Astrocyte (in vitro differentiated cells and primary cell): Measurements from ENCODE around the gene CRISPLD2. TPM values are rescaled to one million over a fixed set of nuclear protein-coding genes. Genes with fewer than 3 reads are reported as not detected.

ENCODE experiments used
- DNase-seq: peaks from one replicate; pipeline ENCODE4 v3.0.0-alpha.2; 2010; ENCODE audit warnings: low read depth
- FAIRE-seq: peaks from 2 replicates; lab custom pipeline; 2011; peaks lifted over from hg19 to GRCh38; lab: Jason Lieb, UNC
- H2AFZ ChIP-seq: 2 replicates; pipeline ENCODE4 v1.6.0; 2012; ENCODE audit warnings: low read depth, low read length, inconsistent platforms
- H3K27ac ChIP-seq: 2 replicates; pipeline ENCODE4 v1.5.1; 2011; ENCODE audit warnings: low read depth, low read length, inconsistent platforms
- H3K27me3 ChIP-seq: 2 replicates; pipeline ENCODE4 v1.6.0; 2011; ENCODE audit warnings: low read length, inconsistent platforms; ENCODE audit not compliant: insufficient read depth
- H3K36me3 ChIP-seq: 2 replicates; pipeline ENCODE4 v1.5.1; 2011; ENCODE audit warnings: low read length, inconsistent platforms; ENCODE audit not compliant: insufficient read depth
- H3K4me1 ChIP-seq: 2 replicates; pipeline ENCODE4 v1.5.1; 2011; ENCODE audit warnings: low read length, inconsistent platforms; ENCODE audit not compliant: insufficient read depth
- H3K4me2 ChIP-seq: 2 replicates; pipeline ENCODE4 v1.6.0; 2012; ENCODE audit warnings: low read length, inconsistent platforms
- H3K4me3 ChIP-seq: 2 replicates; pipeline ENCODE4 v1.5.1; 2011; ENCODE audit warnings: low read depth, mild to moderate bottlenecking, low read length, inconsistent platforms; ENCODE audit not compliant: insufficient read depth
- H3K79me2 ChIP-seq: 2 replicates; pipeline ENCODE4 v1.6.0; 2012; ENCODE audit warnings: mild to moderate bottlenecking, low read length, inconsistent platforms; ENCODE audit not compliant: insufficient read depth
- H3K9ac ChIP-seq: 2 replicates; pipeline ENCODE4 v1.6.0; 2012; ENCODE audit warnings: mild to moderate bottlenecking, low read length, inconsistent platforms
- H3K9me3 ChIP-seq: 2 replicates; pipeline ENCODE4 v1.5.1; 2012; ENCODE audit warnings: low read depth, mild to moderate bottlenecking, low read length, inconsistent platforms; ENCODE audit not compliant: insufficient read depth
- H4K20me1 ChIP-seq: 2 replicates; pipeline ENCODE4 v1.6.0; 2012; ENCODE audit warnings: low read length, inconsistent platforms; ENCODE audit not compliant: insufficient read depth
- H3K27ac Mint-ChIP-seq: one replicate; pipeline ENCODE4 v1.8.0; 2021; ENCODE audit warnings: mild to moderate bottlenecking, mixed read lengths; ENCODE audit not compliant: unreplicated experiment
- H3K27me3 Mint-ChIP-seq: one replicate; pipeline ENCODE4 v1.8.0; 2021; ENCODE audit warnings: low read depth, mixed read lengths; ENCODE audit not compliant: unreplicated experiment
- H3K36me3 Mint-ChIP-seq: one replicate; pipeline ENCODE4 v1.8.0; 2021; ENCODE audit warnings: low read depth, mixed read lengths; ENCODE audit not compliant: unreplicated experiment
- H3K4me1 Mint-ChIP-seq: one replicate; pipeline ENCODE4 v1.8.0; 2021; ENCODE audit warnings: low read depth, mixed read lengths; ENCODE audit not compliant: unreplicated experiment
- H3K4me3 Mint-ChIP-seq: one replicate; pipeline ENCODE4 v1.8.0; 2021; ENCODE audit warnings: mild to moderate bottlenecking, moderate library complexity, mixed read lengths; ENCODE audit not compliant: unreplicated experiment
- H3K9me3 Mint-ChIP-seq: one replicate; pipeline ENCODE4 v1.8.0; 2021; ENCODE audit warnings: mild to moderate bottlenecking, mixed read lengths; ENCODE audit not compliant: unreplicated experiment
- CTCF ChIP-seq: IDR thresholded peaks from 2 replicates; pipeline ENCODE4 v1.5.1; 2011; ENCODE audit warnings: low read depth, mild to moderate bottlenecking, inconsistent platforms, low read length, moderate library complexity; ENCODE audit not compliant: insufficient read depth
- EZH2 ChIP-seq: IDR thresholded peaks from 2 replicates; pipeline ENCODE4 v1.6.1; 2012; ENCODE audit warnings: mild to moderate bottlenecking, low read length, inconsistent platforms; ENCODE audit not compliant: insufficient read depth
- total RNA-seq: library from RNA; stranded (reverse); gene quantifications from 2 replicates; pipeline ENCODE4 v1.2.1, GENCODE V29; 2021

CRISPLD2 gene
- total RNA-seq, 1 donor from 2014 or later: 1.8 TPM

- no peaks in the 10 kb centered on the region for H3K36me3 ChIP-seq
- Mint-ChIP-seq H3K27ac (no peak overlapping the region), H3K9me3 (peaks cover 4% of the 10 kb centered on the region), H3K4me1 (peaks cover 19% of the 10 kb centered on the region), H3K27me3 (peaks cover 19% of the 10 kb centered on the region), H3K4me3 (no peak overlapping the region), H3K36me3 (no peaks in the 10 kb centered on the region)
- no peak for TF ChIP-seq EZH2
- DNase-seq (no peak), FAIRE-seq (no peak)
- H3K4me2 ChIP-seq: no peak overlapping the region
- no peaks in the 10 kb centered on the region for H3K9me3 ChIP-seq
- H3K9ac ChIP-seq: no peak overlapping the region
- no peak overlapping the region for H3K27ac ChIP-seq
- no peak overlapping the region for H3K4me3 ChIP-seq
- peaks cover 11% of the 10 kb centered on the region for H3K27me3 ChIP-seq
- no peaks in the 10 kb centered on the region for H4K20me1 ChIP-seq
- H2AFZ ChIP-seq: no peak overlapping the region
- H3K79me2 ChIP-seq: no peaks in the 10 kb centered on the region
- H3K4me1 ChIP-seq: peaks cover 3% of the 10 kb centered on the region
Observed at GRCh38 chr16:84922351-84923120, 102.8 kb downstream of the CRISPLD2 start.

- Mint-ChIP-seq H3K27ac (no peak overlapping the region), H3K4me3 (no peak overlapping the region), H3K36me3 (no peaks in the 10 kb centered on the region), H3K9me3 (peaks cover 4% of the 10 kb centered on the region), H3K4me1 (peaks cover 8% of the 10 kb centered on the region), H3K27me3 (peaks cover 12% of the 10 kb centered on the region)
- FAIRE-seq (no peak), DNase-seq (no peak)
- no peak overlapping the region for H3K4me2 ChIP-seq
- no peak overlapping the region for H3K27ac ChIP-seq
- no peaks in the 10 kb centered on the region for H4K20me1 ChIP-seq
- no peak overlapping the region for H3K4me3 ChIP-seq
- TF ChIP-seq EZH2 (no peak), CTCF (no peak)
- no peak overlapping the region for H2AFZ ChIP-seq
- H3K27me3 ChIP-seq: peaks cover 2% of the 10 kb centered on the region
- H3K36me3 ChIP-seq: no peaks in the 10 kb centered on the region
- no peak overlapping the region for H3K9ac ChIP-seq
- H3K79me2 ChIP-seq: no peaks in the 10 kb centered on the region
- peaks cover 3% of the 10 kb centered on the region for H3K4me1 ChIP-seq
- no peaks in the 10 kb centered on the region for H3K9me3 ChIP-seq
Observed at GRCh38 chr16:84924331-84925091, 104.7 kb downstream of the CRISPLD2 start.

GRCh38 chr16:84925092-84925772 is 105.4 kb downstream of the CRISPLD2 start:
- no peak overlapping the region for H3K4me3 Mint-ChIP-seq
- Histone ChIP-seq H3K27me3 (no peaks in the 10 kb centered on the region), H3K9ac (no peak overlapping the region), H3K27ac (no peak overlapping the region), H3K9me3 (no peaks in the 10 kb centered on the region), H3K4me3 (no peak overlapping the region), H3K4me2 (no peak overlapping the region), H3K4me1 (peaks cover 3% of the 10 kb centered on the region), H2AFZ (no peak overlapping the region), H3K36me3 (no peaks in the 10 kb centered on the region), H4K20me1 (no peaks in the 10 kb centered on the region), H3K79me2 (no peaks in the 10 kb centered on the region)
- DNase-seq: no peak
- peaks cover 6% of the 10 kb centered on the region for H3K4me1 Mint-ChIP-seq
- no peak for FAIRE-seq
- TF ChIP-seq EZH2 (no peak), CTCF (peak; percentile 56)
- no peak overlapping the region for H3K27ac Mint-ChIP-seq
- peaks cover 15% of the 10 kb centered on the region for H3K27me3 Mint-ChIP-seq
- no peaks in the 10 kb centered on the region for H3K36me3 Mint-ChIP-seq
- peaks cover 4% of the 10 kb centered on the region for H3K9me3 Mint-ChIP-seq
